ENCODE measurements around the gene RNF130.

DNA sequence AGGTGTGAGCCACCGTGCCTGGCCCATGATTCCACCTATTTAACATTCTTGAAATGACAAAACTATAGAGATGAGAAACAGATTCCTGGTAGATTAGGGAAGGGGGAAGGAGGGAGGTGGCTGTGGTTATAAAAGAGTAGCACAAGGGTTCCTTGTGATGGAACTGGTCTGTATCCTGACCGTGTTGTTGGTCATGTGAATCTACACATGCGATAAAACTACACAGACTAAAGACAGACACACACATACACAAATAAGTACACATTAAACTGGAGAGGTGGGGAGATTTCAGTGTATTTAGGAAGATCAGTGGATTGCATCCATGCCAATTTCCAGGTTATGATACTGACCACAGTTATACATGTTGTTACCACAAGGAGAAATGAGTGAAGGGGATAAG is 60.9 kb downstream of the RNF130 start:
- no peak for TF ChIP-seq POLR2A (IDR thresholded peaks at IDR 0.05)
- TF ChIP-seq, protein P1, sequence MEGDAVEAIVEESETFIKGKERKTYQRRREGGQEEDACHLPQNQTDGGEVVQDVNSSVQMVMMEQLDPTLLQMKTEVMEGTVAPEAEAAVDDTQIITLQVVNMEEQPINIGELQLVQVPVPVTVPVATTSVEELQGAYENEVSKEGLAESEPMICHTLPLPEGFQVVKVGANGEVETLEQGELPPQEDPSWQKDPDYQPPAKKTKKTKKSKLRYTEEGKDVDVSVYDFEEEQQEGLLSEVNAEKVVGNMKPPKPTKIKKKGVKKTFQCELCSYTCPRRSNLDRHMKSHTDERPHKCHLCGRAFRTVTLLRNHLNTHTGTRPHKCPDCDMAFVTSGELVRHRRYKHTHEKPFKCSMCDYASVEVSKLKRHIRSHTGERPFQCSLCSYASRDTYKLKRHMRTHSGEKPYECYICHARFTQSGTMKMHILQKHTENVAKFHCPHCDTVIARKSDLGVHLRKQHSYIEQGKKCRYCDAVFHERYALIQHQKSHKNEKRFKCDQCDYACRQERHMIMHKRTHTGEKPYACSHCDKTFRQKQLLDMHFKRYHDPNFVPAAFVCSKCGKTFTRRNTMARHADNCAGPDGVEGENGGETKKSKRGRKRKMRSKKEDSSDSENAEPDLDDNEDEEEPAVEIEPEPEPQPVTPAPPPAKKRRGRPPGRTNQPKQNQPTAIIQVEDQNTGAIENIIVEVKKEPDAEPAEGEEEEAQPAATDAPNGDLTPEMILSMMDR (IDR thresholded peaks at IDR 0.05): no peak

All from lower leg skin (tissue), 3 donors.